Loucy (cell line): Measurements from ENCODE around the gene SLC25A6.

ENCODE experiments used
- EZH2phosphoT487 ChIP-seq: fragments of 200-600 bp; IDR thresholded peaks from 2 replicates; pipeline ENCODE4 v1.6.1; 2018; ENCODE audit warnings: antibody characterized with exemption, mild to moderate bottlenecking, moderate library complexity, borderline replicate concordance
- TF ChIP-seq, protein P1 (sequence below): fragments of 200-600 bp; sonication (generic); conservative IDR thresholded peaks from 2 replicates; pipeline ENCODE4 v1.5.1; 2014; ENCODE audit warnings: mild to moderate bottlenecking, antibody characterized with exemption, low read length

DNA sequence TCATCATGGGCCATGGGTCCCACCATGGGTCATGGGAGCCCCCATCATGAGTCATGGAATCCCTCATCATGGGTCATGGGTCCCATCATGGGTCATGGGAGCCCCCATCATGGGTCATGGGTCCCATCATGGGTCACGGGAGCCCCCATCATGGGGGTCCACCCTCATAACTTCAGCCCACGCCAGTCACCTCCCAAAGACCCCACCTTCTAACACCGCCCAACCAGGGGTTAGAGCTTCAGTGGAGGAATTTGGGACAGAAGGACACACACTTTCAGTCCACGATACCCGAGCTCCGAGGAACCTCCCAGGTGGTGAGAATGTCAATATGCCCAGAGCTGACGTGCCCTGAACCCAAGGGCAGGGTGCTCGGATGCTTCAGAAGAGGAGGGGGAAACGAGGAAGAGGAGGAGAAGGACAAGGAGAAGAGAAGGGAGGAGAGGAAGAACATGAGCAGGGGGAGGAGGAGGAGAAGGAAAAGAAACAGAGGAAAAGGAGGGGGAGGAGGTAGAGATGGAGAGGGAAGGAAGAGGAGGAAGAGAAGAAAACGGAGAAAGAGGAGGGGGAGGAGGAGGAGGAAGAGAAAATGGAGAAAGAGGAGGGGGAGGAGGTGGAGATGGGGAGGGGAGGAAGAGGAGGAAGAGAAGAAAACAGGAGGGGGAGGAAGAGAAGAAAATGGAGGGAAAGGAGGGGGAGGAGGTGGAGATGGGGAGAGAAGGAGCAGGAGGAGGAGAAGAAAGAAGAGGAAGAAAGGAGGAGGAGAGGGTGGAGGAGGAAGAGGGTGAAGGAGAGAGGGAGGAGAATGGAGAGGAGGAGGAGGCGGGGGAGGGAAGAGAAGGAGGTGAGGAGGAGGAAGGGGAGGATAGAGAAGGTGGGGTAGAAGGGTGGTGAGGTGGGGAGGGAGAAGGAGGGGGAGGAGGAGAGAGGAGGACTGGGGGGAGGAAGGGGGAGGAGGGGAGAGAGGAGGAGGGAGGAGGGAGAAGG, 37.6 kb downstream of the SLC25A6 start:
- TF ChIP-seq, protein P1, sequence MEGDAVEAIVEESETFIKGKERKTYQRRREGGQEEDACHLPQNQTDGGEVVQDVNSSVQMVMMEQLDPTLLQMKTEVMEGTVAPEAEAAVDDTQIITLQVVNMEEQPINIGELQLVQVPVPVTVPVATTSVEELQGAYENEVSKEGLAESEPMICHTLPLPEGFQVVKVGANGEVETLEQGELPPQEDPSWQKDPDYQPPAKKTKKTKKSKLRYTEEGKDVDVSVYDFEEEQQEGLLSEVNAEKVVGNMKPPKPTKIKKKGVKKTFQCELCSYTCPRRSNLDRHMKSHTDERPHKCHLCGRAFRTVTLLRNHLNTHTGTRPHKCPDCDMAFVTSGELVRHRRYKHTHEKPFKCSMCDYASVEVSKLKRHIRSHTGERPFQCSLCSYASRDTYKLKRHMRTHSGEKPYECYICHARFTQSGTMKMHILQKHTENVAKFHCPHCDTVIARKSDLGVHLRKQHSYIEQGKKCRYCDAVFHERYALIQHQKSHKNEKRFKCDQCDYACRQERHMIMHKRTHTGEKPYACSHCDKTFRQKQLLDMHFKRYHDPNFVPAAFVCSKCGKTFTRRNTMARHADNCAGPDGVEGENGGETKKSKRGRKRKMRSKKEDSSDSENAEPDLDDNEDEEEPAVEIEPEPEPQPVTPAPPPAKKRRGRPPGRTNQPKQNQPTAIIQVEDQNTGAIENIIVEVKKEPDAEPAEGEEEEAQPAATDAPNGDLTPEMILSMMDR: no peak
- TF ChIP-seq EZH2phosphoT487: no peak
